Loucy (cell line): ENCODE results near the gene UBL3.

Experiments
- EZH2phosphoT487 ChIP-seq: fragments of 200-600 bp; IDR thresholded peaks from 2 replicates; pipeline ENCODE4 v1.6.1; 2018; ENCODE audit warnings: antibody characterized with exemption, mild to moderate bottlenecking, moderate library complexity, borderline replicate concordance
- TF ChIP-seq, protein P1 (sequence below): fragments of 200-600 bp; sonication (generic); conservative IDR thresholded peaks from 2 replicates; pipeline ENCODE4 v1.5.1; 2014; ENCODE audit warnings: mild to moderate bottlenecking, antibody characterized with exemption, low read length

DNA sequence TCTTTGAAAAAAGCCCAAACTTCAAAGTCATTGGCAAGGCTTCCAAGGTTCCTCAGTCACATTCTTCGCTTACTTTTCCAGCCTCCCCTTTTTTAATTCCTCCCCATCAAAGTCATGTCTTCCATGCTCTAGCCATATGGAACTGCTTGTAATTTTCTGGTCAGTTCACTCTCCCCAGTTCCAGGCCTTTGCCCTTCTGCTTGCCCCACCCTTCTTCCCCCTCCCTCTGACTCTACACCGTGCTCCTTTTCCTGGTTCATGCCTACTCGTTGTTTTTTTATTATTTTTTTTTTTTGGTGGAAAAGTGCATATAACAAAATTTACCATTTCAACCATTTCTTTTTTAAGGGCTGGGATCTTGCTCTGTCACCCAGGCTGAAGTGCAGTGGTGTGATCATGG, 102.3 kb downstream of the UBL3 start:
- TF ChIP-seq, protein P1, sequence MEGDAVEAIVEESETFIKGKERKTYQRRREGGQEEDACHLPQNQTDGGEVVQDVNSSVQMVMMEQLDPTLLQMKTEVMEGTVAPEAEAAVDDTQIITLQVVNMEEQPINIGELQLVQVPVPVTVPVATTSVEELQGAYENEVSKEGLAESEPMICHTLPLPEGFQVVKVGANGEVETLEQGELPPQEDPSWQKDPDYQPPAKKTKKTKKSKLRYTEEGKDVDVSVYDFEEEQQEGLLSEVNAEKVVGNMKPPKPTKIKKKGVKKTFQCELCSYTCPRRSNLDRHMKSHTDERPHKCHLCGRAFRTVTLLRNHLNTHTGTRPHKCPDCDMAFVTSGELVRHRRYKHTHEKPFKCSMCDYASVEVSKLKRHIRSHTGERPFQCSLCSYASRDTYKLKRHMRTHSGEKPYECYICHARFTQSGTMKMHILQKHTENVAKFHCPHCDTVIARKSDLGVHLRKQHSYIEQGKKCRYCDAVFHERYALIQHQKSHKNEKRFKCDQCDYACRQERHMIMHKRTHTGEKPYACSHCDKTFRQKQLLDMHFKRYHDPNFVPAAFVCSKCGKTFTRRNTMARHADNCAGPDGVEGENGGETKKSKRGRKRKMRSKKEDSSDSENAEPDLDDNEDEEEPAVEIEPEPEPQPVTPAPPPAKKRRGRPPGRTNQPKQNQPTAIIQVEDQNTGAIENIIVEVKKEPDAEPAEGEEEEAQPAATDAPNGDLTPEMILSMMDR, result no peak
- no peak for TF ChIP-seq EZH2phosphoT487
